HG02571 (cell line): Measurements from ENCODE around the gene PCGF2.

Source experiments
- ATAC-seq: cut with Tn5 transposase; IDR thresholded peaks from one replicate; pipeline ENCODE4 v1.9.1; 2021; ENCODE audit warnings: mild to moderate bottlenecking, moderate library complexity; ENCODE audit not compliant: unreplicated experiment

PCGF2 gene

DNA sequence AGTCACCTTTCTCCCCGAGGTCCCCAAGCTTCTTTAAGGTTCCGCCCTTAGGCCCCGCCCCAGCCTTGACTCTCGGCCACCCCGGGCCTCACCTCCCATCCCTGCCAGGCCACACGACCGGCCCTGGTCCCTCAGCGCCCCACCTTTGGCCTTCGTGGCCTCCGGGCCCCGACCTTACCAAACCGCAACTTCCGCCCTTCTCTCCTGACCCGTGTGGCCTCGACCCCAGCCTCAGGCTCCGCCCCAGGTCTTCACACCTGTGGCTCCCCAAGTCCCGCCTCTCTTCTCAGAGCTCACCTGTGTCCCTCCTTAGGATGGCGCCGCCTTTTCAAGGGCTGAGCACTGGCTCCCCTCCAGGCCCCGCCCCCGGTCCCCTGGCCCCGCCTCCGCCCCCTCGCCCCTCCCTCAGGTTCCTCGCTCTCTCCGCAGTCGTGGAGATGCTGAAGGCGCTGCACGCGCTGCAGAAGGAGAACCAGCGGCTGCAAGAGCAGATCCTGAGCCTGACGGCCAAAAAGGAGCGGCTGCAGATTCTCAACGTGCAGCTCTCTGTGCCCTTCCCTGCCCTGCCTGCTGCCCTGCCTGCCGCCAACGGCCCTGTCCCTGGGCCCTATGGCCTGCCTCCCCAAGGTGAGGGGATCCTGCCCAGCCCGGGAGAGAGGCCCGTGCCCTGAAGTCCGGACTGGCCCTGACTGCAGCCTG is 28.0 kb downstream of the PCGF2 start:
- ATAC-seq, result no peak

GRCh38 chr17:38719289-38719942 is 28.7 kb downstream of the PCGF2 start:
- ATAC-seq, result no peak

GRCh38 chr17:38717139-38717745 is 30.9 kb downstream of the PCGF2 start:
- ATAC-seq, result no peak

DNA sequence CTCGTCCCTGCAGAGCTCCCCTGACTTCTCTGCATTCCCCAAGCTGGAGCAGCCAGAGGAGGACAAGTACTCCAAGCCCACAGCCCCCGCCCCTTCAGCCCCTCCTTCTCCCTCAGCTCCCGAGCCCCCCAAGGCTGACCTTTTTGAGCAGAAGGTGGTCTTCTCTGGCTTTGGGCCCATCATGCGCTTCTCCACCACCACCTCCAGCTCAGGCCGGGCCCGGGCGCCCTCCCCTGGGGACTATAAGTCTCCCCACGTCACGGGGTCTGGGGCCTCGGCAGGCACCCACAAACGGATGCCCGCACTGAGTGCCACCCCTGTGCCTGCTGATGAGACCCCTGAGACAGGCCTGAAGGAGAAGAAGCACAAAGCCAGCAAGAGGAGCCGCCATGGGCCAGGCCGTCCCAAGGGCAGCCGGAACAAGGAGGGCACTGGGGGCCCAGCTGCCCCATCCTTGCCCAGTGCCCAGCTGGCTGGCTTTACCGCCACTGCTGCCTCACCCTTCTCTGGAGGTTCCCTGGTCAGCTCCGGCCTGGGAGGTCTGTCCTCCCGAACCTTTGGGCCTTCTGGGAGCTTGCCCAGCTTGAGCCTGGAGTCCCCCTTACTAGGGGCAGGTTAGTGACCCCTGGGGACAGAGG is 31.6 kb downstream of the PCGF2 start:
- ATAC-seq, result no peak

- no peak for ATAC-seq
Measured at GRCh38 chr17:38715216-38715943, 32.8 kb downstream of the PCGF2 start.

GRCh38 chr17:38713456-38714075 is 34.6 kb downstream of the PCGF2 start:
- no peak for ATAC-seq

DNA sequence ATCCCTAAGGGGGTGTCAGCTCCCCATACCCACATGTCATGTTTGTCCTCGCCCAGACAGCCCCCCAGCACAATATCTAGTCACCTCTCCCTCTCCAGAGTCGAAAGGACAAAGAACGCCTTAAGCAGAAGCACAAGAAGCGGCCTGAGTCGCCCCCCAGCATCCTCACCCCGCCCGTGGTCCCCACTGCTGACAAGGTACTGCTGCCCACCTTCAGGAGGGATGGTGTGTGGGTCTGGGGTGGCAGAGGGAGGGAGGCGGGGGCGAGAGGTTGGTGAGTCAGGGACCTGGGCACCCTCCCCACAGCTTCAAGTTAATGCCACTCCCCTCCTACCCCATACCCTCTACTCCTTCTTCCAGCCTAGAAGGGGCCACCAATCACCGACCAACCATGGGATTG is 35.5 kb downstream of the PCGF2 start:
- ATAC-seq, result no peak

- no peak for ATAC-seq
Measured at GRCh38 chr17:38711792-38712571, 36.2 kb downstream of the PCGF2 start.

DNA sequence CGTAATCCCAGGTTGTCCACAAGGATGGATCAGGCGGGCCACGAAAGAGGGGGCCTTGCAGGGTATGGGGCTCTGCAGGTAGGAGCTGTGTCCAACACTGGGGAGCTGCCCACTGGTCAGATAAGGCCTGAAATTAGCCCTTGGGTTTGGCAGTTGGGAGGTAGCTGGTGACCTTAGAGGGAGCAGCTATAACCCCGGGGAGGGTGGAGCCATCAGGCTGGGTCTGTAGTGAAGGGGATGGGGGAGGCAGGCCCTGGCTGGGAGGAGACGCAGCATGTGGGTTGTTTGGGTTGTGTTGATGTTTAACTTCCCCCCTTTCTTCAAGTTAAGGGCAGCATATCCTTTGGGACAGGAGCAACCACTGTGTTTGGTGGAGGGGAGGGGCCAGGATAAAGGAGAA is 37.2 kb downstream of the PCGF2 start:
- ATAC-seq, result no peak

DNA sequence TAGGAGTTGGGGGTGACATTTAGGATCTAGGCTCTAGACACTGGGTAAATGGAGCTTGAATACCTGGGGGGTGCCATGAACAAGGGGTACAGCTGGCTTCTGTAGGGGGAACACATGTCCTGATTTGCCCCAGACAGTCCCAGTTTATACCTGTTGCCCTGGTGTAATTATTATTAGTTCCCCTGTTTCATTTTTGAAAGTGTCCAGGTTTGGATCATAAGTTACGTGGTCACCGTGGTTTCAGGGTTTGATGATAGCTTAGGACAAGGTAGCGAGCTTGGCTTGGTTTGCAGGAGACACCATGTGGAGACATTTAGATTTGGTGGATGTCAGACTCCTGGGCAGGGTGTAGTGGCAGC is 37.6 kb downstream of the PCGF2 start:
- ATAC-seq, result no peak

DNA sequence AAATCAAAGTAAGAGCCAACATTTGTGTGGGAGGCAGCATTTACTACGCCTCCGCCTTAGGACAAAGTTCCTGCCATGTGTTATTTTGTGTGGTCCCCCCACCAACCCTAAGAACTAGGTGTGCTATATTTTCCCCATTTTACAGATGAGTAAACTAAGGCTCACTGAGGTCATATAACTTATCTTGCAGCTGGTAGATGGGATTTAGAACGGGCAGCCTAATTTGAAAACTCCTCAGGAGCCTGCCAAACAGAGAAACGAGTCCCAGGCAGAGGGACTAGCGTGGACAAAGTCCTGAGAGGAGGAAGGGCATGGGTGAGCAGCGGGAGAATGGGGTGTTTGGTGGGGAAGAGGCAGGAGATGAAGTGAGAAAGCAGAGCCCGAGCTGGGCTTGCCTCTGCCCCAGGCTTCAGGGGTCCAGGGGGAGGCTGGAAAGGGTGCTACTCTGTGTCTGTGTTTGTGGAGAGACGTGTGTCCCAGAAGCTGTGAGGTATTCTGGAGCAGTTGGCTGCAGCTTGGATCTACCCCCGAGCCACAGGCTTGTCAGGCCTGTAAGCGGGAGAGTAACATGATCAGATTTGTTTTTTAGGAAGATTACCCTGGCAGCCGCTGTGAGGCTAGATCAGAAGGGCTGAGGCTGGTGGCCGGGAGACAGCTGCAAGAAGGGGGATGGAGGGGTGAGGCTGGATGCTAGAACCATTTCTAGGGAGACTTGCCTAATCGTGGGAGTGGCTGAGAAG is 38.1 kb downstream of the PCGF2 start:
- ATAC-seq, result no peak

- ATAC-seq, result no peak
Measured at GRCh38 chr17:38709104-38709820, 38.9 kb downstream of the PCGF2 start.

DNA sequence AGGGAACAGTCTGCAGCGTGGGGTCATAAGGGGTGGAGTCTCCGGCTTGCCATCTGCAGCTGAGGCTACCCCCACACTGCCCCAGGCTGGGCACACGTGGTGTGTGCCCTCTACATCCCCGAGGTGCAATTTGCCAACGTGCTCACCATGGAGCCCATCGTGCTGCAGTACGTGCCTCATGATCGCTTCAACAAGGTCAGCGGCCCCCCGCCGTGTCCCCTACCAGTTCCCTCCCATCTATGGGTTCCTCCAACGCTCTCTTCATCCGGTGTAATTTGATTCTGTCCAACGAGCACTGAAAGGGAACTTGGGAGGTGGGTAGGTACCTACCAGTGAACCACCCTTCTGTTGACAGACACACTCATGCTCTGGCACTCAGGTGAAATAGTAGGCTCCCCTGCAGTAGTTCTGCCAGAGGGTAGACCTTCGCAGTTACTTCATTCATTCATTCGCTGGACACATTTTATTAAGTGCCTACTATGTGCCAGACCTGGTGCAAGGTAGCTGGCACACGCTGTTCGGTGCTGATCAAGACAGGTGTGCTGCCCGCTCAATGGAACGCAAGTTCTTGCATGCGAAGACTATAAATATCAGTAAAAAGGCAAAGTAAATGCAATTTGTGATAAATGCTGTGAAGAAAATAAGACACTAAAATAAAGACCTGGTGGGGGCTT is 40.3 kb downstream of the PCGF2 start:
- ATAC-seq, result no peak

GRCh38 chr17:38706505-38707216 is 41.5 kb downstream of the PCGF2 start:
- ATAC-seq, result no peak

DNA sequence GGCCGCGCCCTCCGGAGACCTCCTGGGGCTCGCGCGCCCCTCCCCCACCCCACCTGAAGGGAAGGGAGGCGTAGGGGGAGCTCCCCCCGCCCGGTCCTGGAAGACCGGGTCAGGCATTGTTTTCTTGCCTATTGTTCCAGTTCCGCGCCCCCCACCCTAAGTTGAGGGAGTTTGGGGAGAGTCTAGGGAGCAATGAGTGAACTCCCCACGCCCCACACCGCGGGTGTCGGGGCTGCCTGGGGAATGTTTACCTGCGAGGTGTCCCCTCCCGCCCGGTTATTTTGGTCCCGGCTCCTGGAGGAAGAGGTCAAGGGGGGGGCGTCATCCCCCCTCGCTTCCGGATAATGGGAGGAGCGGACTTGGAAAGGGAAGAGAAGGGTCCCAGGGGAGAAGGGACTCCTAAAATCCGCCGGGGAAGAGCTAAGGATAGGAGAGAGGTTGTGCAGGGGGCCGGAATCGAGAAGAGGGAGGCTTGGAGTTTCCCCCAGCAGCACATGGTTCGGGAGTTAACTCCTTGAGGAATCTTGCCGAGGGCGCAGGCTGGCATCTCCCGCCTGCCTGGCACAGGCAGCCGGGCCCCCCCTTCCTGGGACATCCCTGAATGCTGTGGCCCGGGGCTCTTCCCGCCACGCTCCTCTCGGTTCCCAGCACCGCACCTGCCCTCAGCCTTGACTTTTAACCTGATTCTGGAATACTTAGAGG is 42.2 kb downstream of the PCGF2 start:
- no peak for ATAC-seq

GRCh38 chr17:38705523-38705802 is 42.7 kb downstream of the PCGF2 start:
- ATAC-seq, result no peak
